ENCODE data around the gene ABCA7.

Gene ABCA7

DNA sequence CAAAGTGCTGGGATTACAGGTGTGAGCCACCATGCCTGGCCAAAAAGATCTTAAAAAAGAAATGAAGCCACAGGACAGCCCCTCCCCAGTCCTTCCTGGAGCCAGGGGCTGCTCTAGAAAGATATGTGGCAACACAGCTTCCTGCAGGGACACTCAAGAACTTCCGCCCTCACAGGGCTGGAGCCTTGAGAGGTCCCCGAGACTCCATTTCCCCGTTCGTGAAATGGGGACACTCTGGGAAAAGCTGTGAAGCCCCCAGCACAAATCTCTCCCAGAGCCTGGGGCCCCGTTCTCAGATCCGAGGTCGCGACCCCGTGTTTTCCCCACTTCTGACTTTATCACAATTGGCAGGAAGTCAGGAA lies 61.4 kb downstream of the ABCA7 start:
- ChIA-PET POLR2A (interaction anchor here (2.0 kb wide), 1 partner anchor 168 kb away, joined by 9 read pairs; the partner anchor contains the start of gene CIRBP), CTCF (no interaction called here)
- TF ChIP-seq ZNF384 (IDR thresholded peaks at IDR 0.05) (no peak), ARNT (IDR thresholded peaks at IDR 0.05) (no peak), CTBP1 (IDR thresholded peaks at IDR 0.05; ENCODE audit: borderline replicate concordance) (no peak), BHLHE40 (IDR thresholded peaks at IDR 0.05; ENCODE audit: borderline replicate concordance) (no peak), SP1 (IDR thresholded peaks at IDR 0.05) (no peak), HDGF (IDR thresholded peaks at IDR 0.05; ENCODE audit: borderline replicate concordance) (no peak), FOXA1 (IDR thresholded peaks at IDR 0.05) (no peak), FOXM1 (IDR thresholded peaks at IDR 0.05; ENCODE audit: borderline replicate concordance) (no peak), SUZ12 (IDR thresholded peaks at IDR 0.05) (no peak), NFRKB (IDR thresholded peaks at IDR 0.05) (no peak), TARDBP (IDR thresholded peaks at IDR 0.05) (no peak), ELF4 (IDR thresholded peaks at IDR 0.05) (no peak), PKNOX1 (IDR thresholded peaks at IDR 0.05) (no peak), LEF1 (IDR thresholded peaks at IDR 0.05; ENCODE audit: borderline replicate concordance) (no peak), FOXK2 (IDR thresholded peaks at IDR 0.05) (no peak), L3MBTL2 (conservative IDR thresholded peaks at IDR 0.05) (no peak)
- DNase-seq (ENCODE audit: extremely low spot score) = no peak

DNA sequence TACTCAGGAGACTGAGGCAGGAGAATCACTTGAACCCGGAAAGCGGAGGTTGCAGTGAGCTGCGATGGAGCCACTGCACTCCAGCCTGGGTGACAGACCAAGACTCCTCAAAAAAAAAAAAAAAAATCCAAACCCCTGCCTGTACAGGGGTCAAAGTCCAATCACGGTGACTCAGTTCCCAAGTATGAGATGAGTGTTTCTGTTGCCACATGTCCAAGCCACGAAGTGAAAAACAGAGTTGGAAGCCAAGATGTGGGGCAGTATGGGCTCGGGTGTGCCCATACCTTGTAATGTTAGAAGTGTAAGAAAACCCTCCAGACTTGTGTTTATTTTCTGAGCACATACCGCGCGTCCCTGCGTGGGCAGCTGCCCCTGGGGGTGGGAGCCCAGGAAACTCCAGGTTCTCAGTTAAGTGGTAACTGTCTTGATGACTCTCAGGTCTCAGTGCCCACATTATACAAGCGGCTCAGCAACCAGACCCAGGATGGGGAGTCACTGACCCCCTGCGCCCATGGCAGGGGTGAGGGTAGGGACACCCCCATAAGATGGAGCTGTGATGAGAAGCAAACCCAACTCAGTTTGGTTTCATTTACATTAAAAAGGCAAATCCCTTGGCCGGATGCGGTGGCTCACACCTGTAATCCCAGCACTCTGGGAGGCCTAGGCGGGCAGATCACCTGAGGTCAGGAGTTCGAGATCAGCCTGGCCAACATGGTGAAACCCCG lies 62.7 kb downstream of the ABCA7 start:
- ChIA-PET POLR2A (interaction anchor here (2.0 kb wide), 1 partner anchor 166 kb away, joined by 9 read pairs; the partner anchor contains the start of gene CIRBP), CTCF (interaction anchor here (0.7 to 1.6 kb wide), 2 partner anchors 11 to 103 kb away, joined by 4 to 5 read pairs; no protein-coding TSS in a partner anchor)
- TF ChIP-seq L3MBTL2 (conservative IDR thresholded peaks at IDR 0.05) (no peak), ZNF384 (IDR thresholded peaks at IDR 0.05) (peak; percentile 74), ELF4 (IDR thresholded peaks at IDR 0.05) (no peak), BHLHE40 (IDR thresholded peaks at IDR 0.05; ENCODE audit: borderline replicate concordance) (no peak), CTBP1 (IDR thresholded peaks at IDR 0.05; ENCODE audit: borderline replicate concordance) (no peak), SUZ12 (IDR thresholded peaks at IDR 0.05) (no peak), FOXA1 (IDR thresholded peaks at IDR 0.05) (no peak)
- DNase-seq (ENCODE audit: extremely low spot score) = no peak

GRCh38 chr19:1103132-1103707 lies 63.3 kb downstream of the ABCA7 start:
- no peak for DNase-seq (ENCODE audit: extremely low spot score)
- TF ChIP-seq HDGF (IDR thresholded peaks at IDR 0.05; ENCODE audit: borderline replicate concordance) (no peak), SUZ12 (IDR thresholded peaks at IDR 0.05) (no peak), FOXM1 (IDR thresholded peaks at IDR 0.05; ENCODE audit: borderline replicate concordance) (no peak), ELF4 (IDR thresholded peaks at IDR 0.05) (no peak), L3MBTL2 (conservative IDR thresholded peaks at IDR 0.05) (no peak), FOXA1 (IDR thresholded peaks at IDR 0.05) (no peak), LEF1 (IDR thresholded peaks at IDR 0.05; ENCODE audit: borderline replicate concordance) (no peak), FOXK2 (IDR thresholded peaks at IDR 0.05) (no peak), ARNT (IDR thresholded peaks at IDR 0.05) (no peak)
- POLR2A ChIA-PET = interaction anchor here (1.0 to 1.6 kb wide), 3 partner anchors 20 to 114 kb away, joined by 3 to 9 read pairs (median 3); no protein-coding TSS in a partner anchor
- CTCF ChIA-PET = interaction anchor here (0.7 to 1.6 kb wide), 2 partner anchors 10 to 104 kb away, joined by 4 to 5 read pairs; no protein-coding TSS in a partner anchor

- peak; percentile 96 for DNase-seq (ENCODE audit: extremely low spot score)
- TF ChIP-seq HDGF (IDR thresholded peaks at IDR 0.05; ENCODE audit: borderline replicate concordance) (no peak), ELF4 (IDR thresholded peaks at IDR 0.05) (0 out of 2 replicates have a peak, but pooled peaks have one; percentile 19), PKNOX1 (IDR thresholded peaks at IDR 0.05) (peak; percentile 44; the same call in 1 of the 2 replicates), SP1 (IDR thresholded peaks at IDR 0.05) (no peak)
- POLR2A ChIA-PET = interaction anchor here (0.6 to 1.6 kb wide), 8 partner anchors 10 to 165 kb away, joined by 3 to 9 read pairs (median 3); no protein-coding TSS in a partner anchor
- CTCF ChIA-PET = interaction anchor here (0.6 to 1.6 kb wide), 2 partner anchors 10 to 39 kb away, joined by 3 to 4 read pairs; no protein-coding TSS in a partner anchor
Measured at GRCh38 chr19:1103708-1104310, 63.9 kb downstream of the ABCA7 start, which contains the start of gene GPX4. GPX4 (plus strand) TSS chr19:1103994; CDS start chr19:1104044, 50 bp downstream.

- ChIA-PET CTCF (interaction anchor here (0.6 to 1.6 kb wide), 2 partner anchors 9 to 40 kb away, joined by 3 to 4 read pairs; no protein-coding TSS in a partner anchor), POLR2A (interaction anchor here (0.6 to 1.6 kb wide), 8 partner anchors 9 to 164 kb away, joined by 3 to 9 read pairs (median 3); no protein-coding TSS in a partner anchor)
- no peak for TF ChIP-seq BHLHE40 (IDR thresholded peaks at IDR 0.05; ENCODE audit: borderline replicate concordance)
- TF ChIP-seq L3MBTL2 (conservative IDR thresholded peaks at IDR 0.05) = no peak
- no peak for TF ChIP-seq HDGF (IDR thresholded peaks at IDR 0.05; ENCODE audit: borderline replicate concordance)
- no peak for TF ChIP-seq NFRKB (IDR thresholded peaks at IDR 0.05)
- TF ChIP-seq ARNT (IDR thresholded peaks at IDR 0.05) = no peak
- TF ChIP-seq ZNF384 (IDR thresholded peaks at IDR 0.05) = no peak
- DNase-seq (ENCODE audit: extremely low spot score) = peak; percentile 65
Measured at GRCh38 chr19:1104311-1105007, 64.6 kb downstream of the ABCA7 start.

All from HEK293T (cell line).